Loucy (cell line): ENCODE results near the gene LAMA5.

Source experiments
- H2AFZ ChIP-seq: fragments of 200-600 bp; sonication (generic); 2 replicates; pipeline ENCODE4 v1.6.0; 2016; ENCODE audit warnings: antibody characterized with exemption, mild to moderate bottlenecking, low read length, moderate library complexity
- H3F3A ChIP-seq: fragments of 200-600 bp; 2 replicates; pipeline ENCODE4 v1.6.0; 2016; ENCODE audit warnings: antibody characterized with exemption, low read depth, mild to moderate bottlenecking
- H3K27me3 ChIP-seq: fragments of 200-600 bp; sonication (generic); 2 replicates; pipeline ENCODE4 v1.6.1; 2014; ENCODE audit warnings: low read length, mild to moderate bottlenecking; ENCODE audit not compliant: insufficient read depth, poor library complexity, severe bottlenecking
- H3K36me3 ChIP-seq: fragments of 200-600 bp; sonication (generic); 2 replicates; pipeline ENCODE4 v1.6.1; 2016; ENCODE audit warnings: low read length; ENCODE audit not compliant: insufficient read depth
- H3K4me1 ChIP-seq: fragments of 200-600 bp; sonication (generic); 2 replicates; pipeline ENCODE4 v1.5.1; 2014; ENCODE audit warnings: low read length, mild to moderate bottlenecking; ENCODE audit not compliant: insufficient read depth, poor library complexity, severe bottlenecking
- H3K4me2 ChIP-seq: fragments of 200-600 bp; sonication (generic); 2 replicates; pipeline ENCODE4 v1.6.0; 2014; ENCODE audit warnings: antibody characterized with exemption, low read length, low read depth, mild to moderate bottlenecking; ENCODE audit not compliant: poor library complexity, severe bottlenecking
- H3K4me3 ChIP-seq: fragments of 200-600 bp; sonication (generic); 2 replicates; pipeline ENCODE4 v1.5.1; 2014; ENCODE audit warnings: low read length, mild to moderate bottlenecking, mixed read lengths; ENCODE audit not compliant: poor library complexity, severe bottlenecking
- H3K79me2 ChIP-seq: fragments of 200-600 bp; sonication (generic); 2 replicates; pipeline ENCODE4 v1.6.1; 2014; ENCODE audit warnings: low read length; ENCODE audit not compliant: insufficient read depth
- H3K9ac ChIP-seq: fragments of 200-600 bp; sonication (generic); 2 replicates; pipeline ENCODE4 v1.6.0; 2014; ENCODE audit warnings: mild to moderate bottlenecking, low read depth, low read length, moderate library complexity; ENCODE audit not compliant: poor library complexity, severe bottlenecking
- H3K9me2 ChIP-seq: fragments of 200-600 bp; sonication (generic); replicated peaks from 2 replicates; pipeline ENCODE4 v1.6.1; 2016; ENCODE audit warnings: low read depth, low read length, mixed read lengths
- H3K9me3 ChIP-seq: fragments of 200-600 bp; sonication (generic); 2 replicates; pipeline ENCODE4 v1.6.1; 2014; ENCODE audit warnings: mild to moderate bottlenecking, antibody characterized with exemption, low read length, low read depth; ENCODE audit not compliant: insufficient read depth
- H4K20me1 ChIP-seq: fragments of 200-600 bp; sonication (generic); 2 replicates; pipeline ENCODE4 v1.6.0; 2014; ENCODE audit warnings: antibody characterized with exemption, low read length, mild to moderate bottlenecking; ENCODE audit not compliant: insufficient read depth, poor library complexity, severe bottlenecking
- EZH2phosphoT487 ChIP-seq: fragments of 200-600 bp; IDR thresholded peaks from 2 replicates; pipeline ENCODE4 v1.6.1; 2018; ENCODE audit warnings: antibody characterized with exemption, mild to moderate bottlenecking, moderate library complexity, borderline replicate concordance
- TF ChIP-seq, protein P1 (sequence below): fragments of 200-600 bp; sonication (generic); conservative IDR thresholded peaks from 2 replicates; pipeline ENCODE4 v1.5.1; 2014; ENCODE audit warnings: mild to moderate bottlenecking, antibody characterized with exemption, low read length

Gene LAMA5

DNA sequence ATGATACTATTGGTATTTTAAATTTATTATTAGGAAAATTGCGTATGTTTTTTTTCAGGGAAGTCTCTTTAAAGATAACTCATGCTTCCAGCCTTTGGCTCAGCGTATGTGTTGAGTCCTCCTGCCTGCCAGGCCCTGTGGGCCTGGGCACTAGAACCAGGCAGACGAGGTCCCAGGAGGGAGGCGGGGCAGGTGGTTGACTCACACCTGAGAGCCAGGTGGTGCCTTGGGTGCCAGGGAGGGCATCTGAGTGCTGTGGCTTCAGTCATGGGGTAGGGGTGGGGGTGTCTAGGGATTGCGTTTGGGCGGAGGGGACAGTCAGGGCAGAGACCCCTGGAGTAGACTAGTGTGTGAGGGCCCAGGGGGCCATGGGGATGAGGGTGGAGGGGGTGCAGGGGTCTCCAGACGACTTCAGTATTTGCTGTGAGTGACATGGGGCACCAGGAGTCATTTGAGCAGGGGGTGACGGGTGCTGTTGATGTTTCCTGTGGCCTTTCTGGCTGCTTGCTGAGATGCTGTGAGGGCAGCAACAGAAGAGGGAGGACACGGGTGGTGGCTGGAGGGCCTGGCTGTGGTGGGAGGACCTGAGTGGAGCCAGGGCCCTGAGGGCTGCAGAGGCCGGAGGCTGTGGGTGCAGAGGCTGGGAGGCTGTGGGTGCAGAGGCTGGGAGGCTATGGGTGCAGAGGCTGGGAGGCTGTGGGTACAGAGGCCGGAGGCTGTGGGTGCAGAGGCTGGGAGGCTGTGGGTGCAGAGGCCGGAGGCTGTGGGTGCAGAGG is 79.2 kb downstream of the LAMA5 start:
- Histone ChIP-seq H3K9ac (no peak overlapping the region), H3K36me3 (peaks cover 55% of the 10 kb centered on the region; the same call in 1 of the 2 replicates), H3K4me1 (no peaks in the 10 kb centered on the region), H3K4me3 (no peak overlapping the region), H3K4me2 (no peak overlapping the region), H3K27me3 (no peaks in the 10 kb centered on the region), H3F3A (no peaks in the 10 kb centered on the region), H4K20me1 (no peaks in the 10 kb centered on the region), H2AFZ (no peak overlapping the region), H3K79me2 (no peaks in the 10 kb centered on the region), H3K9me2 (no peaks in the 10 kb centered on the region), H3K9me3 (no peaks in the 10 kb centered on the region)
- TF ChIP-seq EZH2phosphoT487, result no peak
- TF ChIP-seq, protein P1, sequence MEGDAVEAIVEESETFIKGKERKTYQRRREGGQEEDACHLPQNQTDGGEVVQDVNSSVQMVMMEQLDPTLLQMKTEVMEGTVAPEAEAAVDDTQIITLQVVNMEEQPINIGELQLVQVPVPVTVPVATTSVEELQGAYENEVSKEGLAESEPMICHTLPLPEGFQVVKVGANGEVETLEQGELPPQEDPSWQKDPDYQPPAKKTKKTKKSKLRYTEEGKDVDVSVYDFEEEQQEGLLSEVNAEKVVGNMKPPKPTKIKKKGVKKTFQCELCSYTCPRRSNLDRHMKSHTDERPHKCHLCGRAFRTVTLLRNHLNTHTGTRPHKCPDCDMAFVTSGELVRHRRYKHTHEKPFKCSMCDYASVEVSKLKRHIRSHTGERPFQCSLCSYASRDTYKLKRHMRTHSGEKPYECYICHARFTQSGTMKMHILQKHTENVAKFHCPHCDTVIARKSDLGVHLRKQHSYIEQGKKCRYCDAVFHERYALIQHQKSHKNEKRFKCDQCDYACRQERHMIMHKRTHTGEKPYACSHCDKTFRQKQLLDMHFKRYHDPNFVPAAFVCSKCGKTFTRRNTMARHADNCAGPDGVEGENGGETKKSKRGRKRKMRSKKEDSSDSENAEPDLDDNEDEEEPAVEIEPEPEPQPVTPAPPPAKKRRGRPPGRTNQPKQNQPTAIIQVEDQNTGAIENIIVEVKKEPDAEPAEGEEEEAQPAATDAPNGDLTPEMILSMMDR, result no peak

DNA sequence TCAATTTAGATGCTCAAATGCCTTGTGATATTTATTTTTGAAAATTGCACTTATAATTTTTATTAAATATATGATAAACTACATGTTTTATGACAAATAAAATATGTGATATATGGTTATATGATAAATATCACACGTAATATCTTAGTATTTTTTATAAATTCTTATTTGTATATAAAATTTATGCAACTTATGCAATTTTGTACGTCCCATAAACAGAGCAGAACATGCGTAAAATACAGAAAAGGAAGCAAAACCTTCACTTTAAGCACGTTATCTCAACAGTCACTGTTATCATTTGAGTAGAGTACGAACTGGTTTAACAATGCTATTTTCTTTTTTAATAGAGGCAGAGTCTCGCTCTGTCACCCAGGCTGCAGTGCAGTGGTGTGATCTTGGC is 80.0 kb downstream of the LAMA5 start:
- no peaks in the 10 kb centered on the region for H3K4me1 ChIP-seq
- TF ChIP-seq EZH2phosphoT487, result no peak
- TF ChIP-seq, protein P1, result no peak
- H3K4me3 ChIP-seq, result no peak overlapping the region
- H3K4me2 ChIP-seq, result no peak overlapping the region
- H3K27me3 ChIP-seq, result no peaks in the 10 kb centered on the region
- H3K9ac ChIP-seq, result no peak overlapping the region
- no peaks in the 10 kb centered on the region for H3F3A ChIP-seq
- H3K9me3 ChIP-seq, result no peaks in the 10 kb centered on the region
- H3K36me3 ChIP-seq, result peaks cover 61% of the 10 kb centered on the region; the same call in 1 of the 2 replicates
- no peaks in the 10 kb centered on the region for H3K79me2 ChIP-seq
- no peak overlapping the region for H2AFZ ChIP-seq
- H3K9me2 ChIP-seq, result no peaks in the 10 kb centered on the region
- H4K20me1 ChIP-seq, result no peaks in the 10 kb centered on the region

DNA sequence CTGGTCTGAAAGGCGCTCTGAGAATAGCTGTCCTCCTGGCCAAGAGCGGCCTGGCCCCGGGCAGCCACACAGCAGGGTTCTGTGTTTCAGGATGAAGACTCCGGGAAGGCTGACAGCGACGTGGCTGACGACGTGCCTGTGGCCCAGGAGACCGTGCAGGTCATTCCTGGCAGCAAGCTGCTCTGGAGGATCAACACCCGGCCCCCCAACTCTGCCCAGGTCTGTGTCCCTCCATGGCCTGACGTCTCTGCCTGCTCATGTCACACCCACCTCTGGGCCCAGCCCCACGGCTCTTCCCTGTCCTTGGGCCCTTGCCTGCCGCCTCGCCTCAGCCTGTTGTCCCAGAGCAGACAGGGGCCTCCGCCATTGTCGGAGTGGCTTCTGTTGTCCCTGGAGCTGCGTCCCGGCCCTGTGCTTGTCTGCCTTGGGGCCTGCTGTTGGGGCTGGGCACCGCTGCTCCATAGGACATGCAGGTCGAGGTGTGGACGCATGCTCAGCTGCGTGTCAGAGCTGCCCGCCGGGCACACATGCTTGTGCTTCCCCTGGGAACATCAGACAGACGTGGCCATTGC is 80.5 kb downstream of the LAMA5 start:
- Histone ChIP-seq H3K4me1 (no peaks in the 10 kb centered on the region), H3K27me3 (no peaks in the 10 kb centered on the region), H2AFZ (no peak overlapping the region), H3K36me3 (peaks cover 62% of the 10 kb centered on the region; the same call in 1 of the 2 replicates), H4K20me1 (no peaks in the 10 kb centered on the region), H3K9ac (no peak overlapping the region), H3K9me2 (no peaks in the 10 kb centered on the region), H3K4me2 (no peak overlapping the region), H3K9me3 (no peaks in the 10 kb centered on the region), H3K4me3 (no peak overlapping the region), H3F3A (no peaks in the 10 kb centered on the region), H3K79me2 (no peaks in the 10 kb centered on the region)
- no peak for TF ChIP-seq EZH2phosphoT487
- TF ChIP-seq, protein P1, result no peak
